Measurements from ENCODE around the gene HSPA1B.

HSPA1B gene

GRCh38 chr6:31827286-31828079, at the start of gene HSPA1B:
HSPA1B (plus strand) TSS chr6:31827738; CDS start chr6:31827951, 213 bp downstream.
- FAIRE-seq (peak; percentile 67), DNase-seq (ENCODE audit: insufficient read length, low spot score) (peak; percentile 87)
- TF ChIP-seq POLR2A (IDR thresholded peaks at IDR 0.05; ENCODE audit: low read depth, low read length) = peak; percentile 99

- DNase-seq (ENCODE audit: insufficient read length, low spot score) (no peak), FAIRE-seq (no peak)
- TF ChIP-seq POLR2A (IDR thresholded peaks at IDR 0.05; ENCODE audit: low read depth, low read length) = no peak
Observed at GRCh38 chr6:31778193-31778592, 49.3 kb upstream of the HSPA1B start.

GRCh38 chr6:31778999-31779885, 48.3 kb upstream of the HSPA1B start:
- no peak for DNase-seq (ENCODE audit: insufficient read length, low spot score)
- no peak for TF ChIP-seq POLR2A (IDR thresholded peaks at IDR 0.05; ENCODE audit: low read depth, low read length)
- FAIRE-seq = no peak

- FAIRE-seq (no peak), DNase-seq (ENCODE audit: insufficient read length, low spot score) (no peak)
- no peak for TF ChIP-seq POLR2A (IDR thresholded peaks at IDR 0.05; ENCODE audit: low read depth, low read length)
Observed at GRCh38 chr6:31779908-31780307, 47.6 kb upstream of the HSPA1B start.

- no peak for FAIRE-seq
- no peak for TF ChIP-seq POLR2A (IDR thresholded peaks at IDR 0.05; ENCODE audit: low read depth, low read length)
- no peak for DNase-seq (ENCODE audit: insufficient read length, low spot score)
Observed at GRCh38 chr6:31780507-31781243, 46.9 kb upstream of the HSPA1B start.

- no peak for TF ChIP-seq POLR2A (IDR thresholded peaks at IDR 0.05; ENCODE audit: low read depth, low read length)
- FAIRE-seq = no peak
Observed at GRCh38 chr6:31781244-31782125, 46.1 kb upstream of the HSPA1B start.

GRCh38 chr6:31782126-31782855, 45.2 kb upstream of the HSPA1B start:
- FAIRE-seq (no peak), DNase-seq (ENCODE audit: insufficient read length, low spot score) (no peak)
- TF ChIP-seq POLR2A (IDR thresholded peaks at IDR 0.05; ENCODE audit: low read depth, low read length) = no peak

More at GRCh38 chr6:31781244-31782125, 46.1 kb upstream of the HSPA1B start:
- no peak for DNase-seq (ENCODE audit: insufficient read length, low spot score)

GRCh38 chr6:31784098-31784925, 43.2 kb upstream of the HSPA1B start:
- no peak for FAIRE-seq
- TF ChIP-seq POLR2A (IDR thresholded peaks at IDR 0.05; ENCODE audit: low read depth, low read length) = no peak
- no peak for DNase-seq (ENCODE audit: insufficient read length, low spot score)

- no peak for DNase-seq (ENCODE audit: insufficient read length, low spot score)
- no peak for FAIRE-seq
- TF ChIP-seq POLR2A (IDR thresholded peaks at IDR 0.05; ENCODE audit: low read depth, low read length) = no peak
Observed at GRCh38 chr6:31785475-31785874, 42.1 kb upstream of the HSPA1B start.

- DNase-seq (ENCODE audit: insufficient read length, low spot score) (peak; percentile 68), FAIRE-seq (no peak)
- no peak for TF ChIP-seq POLR2A (IDR thresholded peaks at IDR 0.05; ENCODE audit: low read depth, low read length)
Observed at GRCh38 chr6:31791324-31792089, 36.0 kb upstream of the HSPA1B start.

- no peak for FAIRE-seq
Observed at GRCh38 chr6:31792090-31792374, 35.5 kb upstream of the HSPA1B start.

More at GRCh38 chr6:31792090-31792374, 35.5 kb upstream of the HSPA1B start:
- no peak for DNase-seq (ENCODE audit: insufficient read length, low spot score)
- TF ChIP-seq POLR2A (IDR thresholded peaks at IDR 0.05; ENCODE audit: low read depth, low read length) = no peak

Data from H54 (cell line).